ENCODE data around the gene DUOX1.
A peak's percentile ranks its signal among the peaks of the same experiment; 100 is the strongest.

The DUOX1 gene

GRCh38 chr15:45122719-45123118 is 7.1 kb upstream of the DUOX1 start:
- Histone ChIP-seq H3K9me3 (ENCODE audit: control insufficient read depth, insufficient read depth, low read depth, low read length) (no peaks in the 10 kb centered on the region), H3K27me3 (ENCODE audit: control insufficient read depth, insufficient read depth, low read length) (peaks cover 88% of the 10 kb centered on the region), H3K4me1 (ENCODE audit: control insufficient read depth, insufficient read depth, low read length) (peaks cover 5% of the 10 kb centered on the region; the same call in 1 of the 2 replicates), H3K4me3 (ENCODE audit: low read depth, low read length) (no peak overlapping the region), H3K36me3 (ENCODE audit: control insufficient read depth, insufficient read depth, low read length) (no peaks in the 10 kb centered on the region), H3K27ac (ENCODE audit: low read depth, low read length) (no peak overlapping the region), H3K9ac (ENCODE audit: low read length) (no peak overlapping the region)

- Histone ChIP-seq H3K36me3 (ENCODE audit: control insufficient read depth, insufficient read depth, low read length) (no peaks in the 10 kb centered on the region), H3K4me1 (ENCODE audit: control insufficient read depth, insufficient read depth, low read length) (peaks cover 3% of the 10 kb centered on the region; the same call in 1 of the 2 replicates), H3K27ac (ENCODE audit: low read depth, low read length) (no peak overlapping the region), H3K9me3 (ENCODE audit: control insufficient read depth, insufficient read depth, low read depth, low read length) (no peaks in the 10 kb centered on the region), H3K4me3 (ENCODE audit: low read depth, low read length) (no peak overlapping the region), H3K9ac (ENCODE audit: low read length) (no peak overlapping the region), H3K27me3 (ENCODE audit: control insufficient read depth, insufficient read depth, low read length) (peaks cover 88% of the 10 kb centered on the region)
Observed at GRCh38 chr15:45123397-45123796, 6.4 kb upstream of the DUOX1 start.

- Histone ChIP-seq H3K9ac (ENCODE audit: low read length) (no peak overlapping the region), H3K4me1 (ENCODE audit: control insufficient read depth, insufficient read depth, low read length) (peaks cover 11% of the 10 kb centered on the region; the same call in 1 of the 2 replicates), H3K27me3 (ENCODE audit: control insufficient read depth, insufficient read depth, low read length) (peaks cover 93% of the 10 kb centered on the region), H3K4me3 (ENCODE audit: low read depth, low read length) (no peak overlapping the region), H3K9me3 (ENCODE audit: control insufficient read depth, insufficient read depth, low read depth, low read length) (no peaks in the 10 kb centered on the region), H3K27ac (ENCODE audit: low read depth, low read length) (no peak overlapping the region), H3K36me3 (ENCODE audit: control insufficient read depth, insufficient read depth, low read length) (no peaks in the 10 kb centered on the region)
Observed at GRCh38 chr15:45126535-45127158, 3.1 kb upstream of the DUOX1 start.

GRCh38 chr15:45128971-45129639 is 689 bp upstream of the DUOX1 start:
- H3K4me3 ChIP-seq (ENCODE audit: low read depth, low read length) = peak overlapping the region; percentile 84
- H3K9me3 ChIP-seq (ENCODE audit: control insufficient read depth, insufficient read depth, low read depth, low read length) = no peaks in the 10 kb centered on the region
- no peak overlapping the region for H3K9ac ChIP-seq (ENCODE audit: low read length)
- no peak overlapping the region for H3K27ac ChIP-seq (ENCODE audit: low read depth, low read length)
- peaks cover 8% of the 10 kb centered on the region; the same call in 1 of the 2 replicates for H3K4me1 ChIP-seq (ENCODE audit: control insufficient read depth, insufficient read depth, low read length)
- H3K36me3 ChIP-seq (ENCODE audit: control insufficient read depth, insufficient read depth, low read length) = no peaks in the 10 kb centered on the region
- peaks cover 98% of the 10 kb centered on the region for H3K27me3 ChIP-seq (ENCODE audit: control insufficient read depth, insufficient read depth, low read length)

- Histone ChIP-seq H3K36me3 (ENCODE audit: control insufficient read depth, insufficient read depth, low read length) (no peaks in the 10 kb centered on the region), H3K4me1 (ENCODE audit: control insufficient read depth, insufficient read depth, low read length) (peaks cover 8% of the 10 kb centered on the region; the same call in 1 of the 2 replicates), H3K9me3 (ENCODE audit: control insufficient read depth, insufficient read depth, low read depth, low read length) (no peaks in the 10 kb centered on the region), H3K27me3 (ENCODE audit: control insufficient read depth, insufficient read depth, low read length) (peaks cover 100% of the 10 kb centered on the region), H3K27ac (ENCODE audit: low read depth, low read length) (no peak overlapping the region), H3K4me3 (ENCODE audit: low read depth, low read length) (peak overlapping the region; percentile 84), H3K9ac (ENCODE audit: low read length) (no peak overlapping the region)
Observed at GRCh38 chr15:45130291-45131000, 652 bp downstream of the DUOX1 start.

GRCh38 chr15:45131510-45131909 is 1.7 kb downstream of the DUOX1 start:
- H3K27ac ChIP-seq (ENCODE audit: low read depth, low read length) = no peak overlapping the region
- peaks cover 8% of the 10 kb centered on the region; the same call in 1 of the 2 replicates for H3K4me1 ChIP-seq (ENCODE audit: control insufficient read depth, insufficient read depth, low read length)
- no peak overlapping the region for H3K9ac ChIP-seq (ENCODE audit: low read length)
- no peaks in the 10 kb centered on the region for H3K9me3 ChIP-seq (ENCODE audit: control insufficient read depth, insufficient read depth, low read depth, low read length)
- no peak overlapping the region for H3K4me3 ChIP-seq (ENCODE audit: low read depth, low read length)
- H3K36me3 ChIP-seq (ENCODE audit: control insufficient read depth, insufficient read depth, low read length) = no peaks in the 10 kb centered on the region
- peaks cover 98% of the 10 kb centered on the region for H3K27me3 ChIP-seq (ENCODE audit: control insufficient read depth, insufficient read depth, low read length)

- H3K27ac ChIP-seq (ENCODE audit: low read depth, low read length) = no peak overlapping the region
- peaks cover 93% of the 10 kb centered on the region for H3K27me3 ChIP-seq (ENCODE audit: control insufficient read depth, insufficient read depth, low read length)
- H3K4me1 ChIP-seq (ENCODE audit: control insufficient read depth, insufficient read depth, low read length) = peaks cover 8% of the 10 kb centered on the region; the same call in 1 of the 2 replicates
Observed at GRCh38 chr15:45132844-45133560, 3.2 kb downstream of the DUOX1 start.

GRCh38 chr15:45133561-45133920 is 3.7 kb downstream of the DUOX1 start:
- Histone ChIP-seq H3K9ac (ENCODE audit: low read length) (no peak overlapping the region), H3K4me1 (ENCODE audit: control insufficient read depth, insufficient read depth, low read length) (peaks cover 8% of the 10 kb centered on the region; the same call in 1 of the 2 replicates), H3K36me3 (ENCODE audit: control insufficient read depth, insufficient read depth, low read length) (no peaks in the 10 kb centered on the region), H3K27me3 (ENCODE audit: control insufficient read depth, insufficient read depth, low read length) (peaks cover 89% of the 10 kb centered on the region), H3K4me3 (ENCODE audit: low read depth, low read length) (no peak overlapping the region), H3K27ac (ENCODE audit: low read depth, low read length) (no peak overlapping the region), H3K9me3 (ENCODE audit: control insufficient read depth, insufficient read depth, low read depth, low read length) (no peaks in the 10 kb centered on the region)

More at GRCh38 chr15:45132844-45133560, 3.2 kb downstream of the DUOX1 start:
- Histone ChIP-seq H3K9ac (ENCODE audit: low read length) (no peak overlapping the region), H3K36me3 (ENCODE audit: control insufficient read depth, insufficient read depth, low read length) (no peaks in the 10 kb centered on the region), H3K9me3 (ENCODE audit: control insufficient read depth, insufficient read depth, low read depth, low read length) (no peaks in the 10 kb centered on the region), H3K4me3 (ENCODE audit: low read depth, low read length) (no peak overlapping the region)

- no peak overlapping the region for H3K27ac ChIP-seq (ENCODE audit: low read depth, low read length)
- H3K9me3 ChIP-seq (ENCODE audit: control insufficient read depth, insufficient read depth, low read depth, low read length) = no peaks in the 10 kb centered on the region
- no peak overlapping the region for H3K9ac ChIP-seq (ENCODE audit: low read length)
- H3K27me3 ChIP-seq (ENCODE audit: control insufficient read depth, insufficient read depth, low read length) = peaks cover 84% of the 10 kb centered on the region
- no peaks in the 10 kb centered on the region for H3K36me3 ChIP-seq (ENCODE audit: control insufficient read depth, insufficient read depth, low read length)
- peaks cover 8% of the 10 kb centered on the region; the same call in 1 of the 2 replicates for H3K4me1 ChIP-seq (ENCODE audit: control insufficient read depth, insufficient read depth, low read length)
- H3K4me3 ChIP-seq (ENCODE audit: low read depth, low read length) = no peak overlapping the region
Observed at GRCh38 chr15:45134046-45134445, 4.3 kb downstream of the DUOX1 start.

GRCh38 chr15:45134682-45135604 is 5.1 kb downstream of the DUOX1 start:
- H3K27me3 ChIP-seq (ENCODE audit: control insufficient read depth, insufficient read depth, low read length) = peaks cover 75% of the 10 kb centered on the region
- H3K4me3 ChIP-seq (ENCODE audit: low read depth, low read length) = peak overlapping the region; percentile 38
- H3K36me3 ChIP-seq (ENCODE audit: control insufficient read depth, insufficient read depth, low read length) = no peaks in the 10 kb centered on the region
- peaks cover 7% of the 10 kb centered on the region; the same call in 1 of the 2 replicates for H3K4me1 ChIP-seq (ENCODE audit: control insufficient read depth, insufficient read depth, low read length)
- no peak overlapping the region for H3K9ac ChIP-seq (ENCODE audit: low read length)
- no peaks in the 10 kb centered on the region for H3K9me3 ChIP-seq (ENCODE audit: control insufficient read depth, insufficient read depth, low read depth, low read length)
- no peak overlapping the region for H3K27ac ChIP-seq (ENCODE audit: low read depth, low read length)
